Common myeloid progenitor, CD34-positive (primary cell): ENCODE results near the gene APOBEC3A.
"Not testable (repeated sequence)": the region's sequence is repeated elsewhere in the genome, so short reads cannot be mapped to it uniquely, and the experiment has no call there.

ENCODE experiments used
- CTCF ChIA-PET: fragments of 350-600 bp; sonication (Branson Sonifier 250); formaldehyde crosslinking; loops from one replicate; lab custom pipeline; 2021; ENCODE audit warnings: antibody characterized with exemption; lab: Charles Lee
- POLR2A ChIA-PET: fragments of 350-600 bp; sonication (Branson Sonifier 250); formaldehyde crosslinking; loops from one replicate; lab custom pipeline; 2021; ENCODE audit warnings: antibody characterized with exemption; lab: Charles Lee
- DNase-seq, 3 donors: peaks; one replicate each; pipeline versions ENCODE4 v3.0.0 to v3.0.0-alpha.2; 2013
- H3K27ac ChIP-seq, 2 experiments: 1 replicate in 1 of 2; 2 replicates in 1 of 2; pipeline ENCODE4 v1.7.0; 2013; ENCODE audit warnings: inconsistent platforms in 2 of 2, low read length in 2 of 2, mild to moderate bottlenecking in 2 of 2, low read depth in 1 of 2, moderate library complexity in 1 of 2; ENCODE audit not compliant: severe bottlenecking in 2 of 2, insufficient read depth in 1 of 2, poor library complexity in 1 of 2
- H3K27me3 ChIP-seq, 5 experiments: replicated peaks in 2 of 5; 1 replicate in 3 of 5; 2 replicates in 2 of 5; pipeline versions ENCODE4 v1.6.1 to v1.7.0; 2013; ENCODE audit warnings: low read length in 4 of 5, mild to moderate bottlenecking in 2 of 5, moderate library complexity in 2 of 5, inconsistent platforms in 1 of 5; ENCODE audit not compliant: insufficient read depth in 5 of 5, control insufficient read depth in 4 of 5
- H3K36me3 ChIP-seq, 4 experiments: 1 replicate in 2 of 4; 2 replicates in 2 of 4; pipeline versions ENCODE4 v1.6.1 to v1.7.0; 2013; ENCODE audit warnings: low read length in 3 of 4, control low read depth in 1 of 4, mild to moderate bottlenecking in 1 of 4; ENCODE audit not compliant: control insufficient read depth in 4 of 4, insufficient read depth in 4 of 4
- H3K4me1 ChIP-seq, 4 experiments: 1 replicate in 3 of 4; 2 replicates in 1 of 4; pipeline versions ENCODE4 v1.6.1 to v1.7.1; 2013; ENCODE audit warnings: low read length in 3 of 4, mild to moderate bottlenecking in 3 of 4, control low read depth in 1 of 4, inconsistent platforms in 1 of 4, moderate library complexity in 1 of 4; ENCODE audit not compliant: control insufficient read depth in 4 of 4, insufficient read depth in 4 of 4; ENCODE audit errors: control extremely low read depth in 1 of 4
- H3K4me3 ChIP-seq, 7 experiments: 1 replicate in 4 of 7; 2 replicates in 3 of 7; pipeline versions ENCODE4 v1.5.1 to v1.7.0; 2013; ENCODE audit warnings: mild to moderate bottlenecking in 7 of 7, low read length in 6 of 7, moderate library complexity in 6 of 7, inconsistent platforms in 2 of 7, low read depth in 2 of 7, control low read depth in 1 of 7; ENCODE audit not compliant: insufficient read depth in 4 of 7, control insufficient read depth in 1 of 7; ENCODE audit errors: extremely low read depth in 1 of 7
- H3K9me3 ChIP-seq, 5 experiments: 1 replicate in 4 of 5; 2 replicates in 1 of 5; pipeline versions ENCODE4 v1.6.1 to v1.7.1; 2013; ENCODE audit warnings: low read length in 4 of 5, mild to moderate bottlenecking in 2 of 5, inconsistent platforms in 1 of 5, low read depth in 1 of 5, moderate library complexity in 1 of 5; ENCODE audit not compliant: control insufficient read depth in 4 of 5, insufficient read depth in 2 of 5; ENCODE audit errors: control extremely low read depth in 1 of 5
- WGBS: methylation state at CpG from one replicate; pipeline ENCODE4 v1.1.5; 2013; ENCODE audit not compliant: insufficient coverage; 5-methylcytosine and 5-hydroxymethylcytosine counted together

The APOBEC3A gene

GRCh38 chr22:38974826-38975175, 17.4 kb downstream of the APOBEC3A start:
- H3K27ac ChIP-seq = no peak overlapping the region
- peaks cover 0 to 2% (median 0%) of the 10 kb centered on the region in 5 experiments for H3K9me3 ChIP-seq
- H3K4me3 ChIP-seq = no peak overlapping the region
- no peaks in the 10 kb centered on the region for H3K36me3 ChIP-seq
- POLR2A ChIA-PET = no interaction called here
- 98% methylated on average over 5 of the region's 7 CpGs for WGBS
- H3K4me1 ChIP-seq = peaks cover 0 to 2% (median 0%) of the 10 kb centered on the region in 4 experiments
- CTCF ChIA-PET = interaction anchor here (1.6 to 6.7 kb wide), 3 partner anchors 30 to 105 kb away, joined by 4 to 40 read pairs (median 6); no protein-coding TSS in a partner anchor
- H3K27me3 ChIP-seq = peaks cover 0 to 3% (median 0%) of the 10 kb centered on the region in 5 experiments
- DNase-seq = no peak

- DNase-seq, POLR2A ChIA-PET, H3K27me3 ChIP-seq, H3K27ac ChIP-seq, H3K36me3 ChIP-seq, H3K4me3 ChIP-seq, H3K9me3 ChIP-seq: not testable (repeated sequence)
- H3K4me1 ChIP-seq = peaks cover 0 to 18% (median 5%) of the 10 kb centered on the region in 4 experiments
- WGBS = 100% methylated on average over 3 of the region's 4 CpGs
- CTCF ChIA-PET = interaction anchor here (1.4 kb wide), 1 partner anchor 26 kb away, joined by 5 read pairs; no protein-coding TSS in a partner anchor
These were observed 19.9 kb downstream of the APOBEC3A start for GRCh38 chr22:38977289-38977688.

- H3K27ac ChIP-seq, DNase-seq, H3K4me3 ChIP-seq, H3K36me3 ChIP-seq, H3K27me3 ChIP-seq, POLR2A ChIA-PET: not testable (repeated sequence)
- WGBS = 79% methylated on average over 8 of the region's 10 CpGs
- peaks cover 0 to 10% (median 4%) of the 10 kb centered on the region in 5 experiments for H3K9me3 ChIP-seq
- peaks cover 0 to 21% (median 11%) of the 10 kb centered on the region in 4 experiments for H3K4me1 ChIP-seq
- CTCF ChIA-PET = interaction anchor here (1.4 to 3.0 kb wide), 4 partner anchors 10 to 118 kb away, joined by 3 to 20 read pairs (median 10); no protein-coding TSS in a partner anchor
These were observed 23.2 kb downstream of the APOBEC3A start for GRCh38 chr22:38980587-38980986.

- H3K4me1 ChIP-seq = peaks cover 0 to 21% (median 11%) of the 10 kb centered on the region in 4 experiments
- H3K4me3 ChIP-seq = peak overlapping the region in 5 of 7 experiments; percentile 50 to 79 (median 59)
- no peaks in the 10 kb centered on the region for H3K27me3 ChIP-seq
- 77% methylated on average over 10 of the region's 27 CpGs for WGBS
- CTCF ChIA-PET = interaction anchor here (1.0 to 3.0 kb wide), 8 partner anchors 8 to 117 kb away, joined by 3 to 20 read pairs (median 8); no protein-coding TSS in a partner anchor
- no peak overlapping the region for H3K27ac ChIP-seq
- peak; percentile 36 to 63 (median 55) for DNase-seq
- POLR2A ChIA-PET = interaction anchor here (0.6 to 1.0 kb wide), 2 partner anchors 13 to 108 kb away, joined by 3 read pairs; no protein-coding TSS in a partner anchor
- H3K36me3 ChIP-seq = no peaks in the 10 kb centered on the region
- H3K9me3 ChIP-seq = peaks cover 0 to 8% (median 4%) of the 10 kb centered on the region in 5 experiments
These were observed 23.9 kb downstream of the APOBEC3A start for GRCh38 chr22:38981005-38981991.

GRCh38 chr22:38981992-38982927, 24.9 kb downstream of the APOBEC3A start, which contains the start of gene APOBEC3B:
Gene APOBEC3B, plus strand, starts transcription at chr22:38982347. Its CDS starts 107 bp downstream, at chr22:38982454.
- ChIA-PET CTCF (interaction anchor here (1.0 to 3.0 kb wide), 8 partner anchors 9 to 116 kb away, joined by 3 to 20 read pairs (median 8); no protein-coding TSS in a partner anchor), POLR2A (interaction anchor here (1.0 kb wide), 1 partner anchor 107 kb away, joined by 3 read pairs; no protein-coding TSS in a partner anchor)
- WGBS = 26% methylated on average over 13 of the region's 16 CpGs
- no peaks in the 10 kb centered on the region for H3K27me3 ChIP-seq
- no peaks in the 10 kb centered on the region for H3K36me3 ChIP-seq
- H3K4me3 ChIP-seq = peak within 1 kb of the TSS; percentile 4 to 79 (median 54)
- H3K4me1 ChIP-seq = peaks cover 0 to 21% (median 11%) of the 10 kb centered on the region in 4 experiments
- H3K9me3 ChIP-seq = peaks cover 0 to 8% (median 4%) of the 10 kb centered on the region in 5 experiments
- H3K27ac ChIP-seq = no peak within 1 kb of the TSS
- DNase-seq = peak; percentile 72 to 94 (median 92)

- Histone ChIP-seq H3K27me3 (no peaks in the 10 kb centered on the region), H3K4me3 (no peak overlapping the region), H3K4me1 (peaks cover 0 to 25% (median 14%) of the 10 kb centered on the region in 4 experiments), H3K27ac (peak overlapping the region in 1 of 2 experiments; percentile 43), H3K9me3 (peaks cover 0 to 8% (median 4%) of the 10 kb centered on the region in 5 experiments), H3K36me3 (no peaks in the 10 kb centered on the region)
- ChIA-PET CTCF (interaction anchor here (1.4 to 2.3 kb wide), 2 partner anchors 11 to 19 kb away, joined by 4 to 8 read pairs; no protein-coding TSS in a partner anchor), POLR2A (no interaction called here)
- WGBS = 100% methylated on average over 2 of the region's 2 CpGs
- DNase-seq = peak in 2 of 3 donors; percentile 31 to 62
These were observed 26.8 kb downstream of the APOBEC3A start for GRCh38 chr22:38984224-38984623.
